IMR-90 (cell line): ENCODE data around the gene PIP4K2A. TPM values are rescaled to one million over a fixed set of nuclear protein-coding genes. Genes with fewer than 3 reads are reported as not detected.

Experiments used
- ATAC-seq: fragments of 200-7000 bp; cut with Tn5 transposase; 2 replicates; pipeline ENCODE4 v1.9.1; 2020; ENCODE audit warnings: low read depth, mild to moderate bottlenecking, moderate library complexity
- BruUV-seq: library from RNA; stranded (reverse); fragments of 400-500 nt; replicated peaks from 2 replicates; lab custom pipeline; 2021; lab: Mats Ljungman, UMichigan
- CTCF ChIA-PET: fragments of 300-600 bp; formaldehyde crosslinking; extraction: SDS; loops from one replicate; lab custom pipeline; 2021; ENCODE audit warnings: antibody characterized with exemption; lab: Yijun Ruan, JAX
- POLR2A ChIA-PET: fragments of 300-600 bp; sonication (Branson Sonifier 250); formaldehyde crosslinking; loops from one replicate; lab custom pipeline; 2022; ENCODE audit warnings: antibody characterized with exemption; ENCODE audit not compliant: unreplicated experiment; lab: Charles Lee
- DNase-seq: peaks from one replicate; pipeline ENCODE4 v3.0.0; 2013
- H2AFZ ChIP-seq: replicated peaks from 2 replicates; pipeline ENCODE3; 2013; ENCODE audit warnings: low read length, mild to moderate bottlenecking; ENCODE audit not compliant: poor library complexity
- H2AK5ac ChIP-seq: 2 replicates; pipeline ENCODE4 v1.6.1; 2013; ENCODE audit warnings: low read depth, low read length, inconsistent platforms
- H2AK9ac ChIP-seq: replicated peaks from 2 replicates; pipeline ENCODE3; 2013; ENCODE audit warnings: mild to moderate bottlenecking, low read depth, low read length, moderate library complexity; ENCODE audit not compliant: poor library complexity
- H2BK120ac ChIP-seq: 2 replicates; pipeline ENCODE4 v1.6.1; 2013; ENCODE audit warnings: low read depth, low read length, inconsistent platforms
- H2BK15ac ChIP-seq: 3 replicates; pipeline ENCODE4 v1.6.1; 2013; ENCODE audit warnings: low read depth, low read length, inconsistent platforms
- H2BK20ac ChIP-seq: 2 replicates; pipeline ENCODE4 v1.6.1; 2013; ENCODE audit warnings: low read depth, mild to moderate bottlenecking, inconsistent platforms, low read length, moderate library complexity
- H2BK5ac ChIP-seq: 2 replicates; pipeline ENCODE4 v1.6.1; 2013; ENCODE audit warnings: mild to moderate bottlenecking, low read depth, low read length, inconsistent platforms; ENCODE audit not compliant: poor library complexity, severe bottlenecking
- H3K14ac ChIP-seq: replicated peaks from 2 replicates; pipeline ENCODE4 v1.6.1; 2013; ENCODE audit warnings: low read depth, low read length, inconsistent platforms
- H3K18ac ChIP-seq: 2 replicates; pipeline ENCODE4 v1.6.1; 2013; ENCODE audit warnings: low read depth, low read length, control low read depth
- H3K23ac ChIP-seq: 2 replicates; pipeline ENCODE4 v1.6.1; 2013; ENCODE audit warnings: low read depth, low read length, inconsistent platforms
- H3K27ac ChIP-seq: 2 replicates; pipeline ENCODE4 v1.5.1; 2013; ENCODE audit warnings: mild to moderate bottlenecking, control low read depth, low read length; ENCODE audit not compliant: insufficient read depth
- H3K27me3 ChIP-seq: 2 replicates; pipeline ENCODE4 v1.6.1; 2013; ENCODE audit warnings: low read length; ENCODE audit not compliant: control insufficient read depth, insufficient read depth
- H3K36me3 ChIP-seq: 2 replicates; pipeline ENCODE4 v1.6.1; 2013; ENCODE audit warnings: low read length, mixed read lengths; ENCODE audit not compliant: control insufficient read depth, insufficient read depth
- H3K4ac ChIP-seq: 2 replicates; pipeline ENCODE4 v1.6.1; 2013; ENCODE audit warnings: low read depth, low read length, inconsistent platforms
- H3K4me1 ChIP-seq: 2 replicates; pipeline ENCODE4 v1.6.1; 2013; ENCODE audit warnings: low read length, mixed read lengths; ENCODE audit not compliant: control insufficient read depth, insufficient read depth
- H3K4me2 ChIP-seq: 2 replicates; pipeline ENCODE4 v1.6.1; 2013; ENCODE audit warnings: low read depth, mild to moderate bottlenecking, control low read depth, low read length, moderate library complexity
- H3K4me3 ChIP-seq: 2 replicates; pipeline ENCODE4 v1.5.1; 2013; ENCODE audit warnings: low read depth, mild to moderate bottlenecking, control low read depth, low read length, moderate library complexity; ENCODE audit not compliant: insufficient read depth
- H3K56ac ChIP-seq: 2 replicates; pipeline ENCODE4 v1.6.1; 2013; ENCODE audit warnings: low read length, inconsistent platforms; ENCODE audit not compliant: insufficient read depth; ENCODE audit errors: extremely low read depth
- H3K79me1 ChIP-seq, 2 experiments: 2 replicates each; pipeline ENCODE4 v1.6.1; 2013; ENCODE audit warnings: low read length in 2 of 2, inconsistent platforms in 1 of 2, low read depth in 1 of 2
- H3K9ac ChIP-seq: 2 replicates; pipeline ENCODE4 v1.6.1; 2013; ENCODE audit warnings: low read depth, low read length, control low read depth
- H3K9me1 ChIP-seq: 2 replicates; pipeline ENCODE4 v1.6.1; 2013; ENCODE audit warnings: low read length, inconsistent platforms; ENCODE audit not compliant: insufficient read depth
- H3K9me3 ChIP-seq: 2 replicates; pipeline ENCODE4 v1.6.1; 2013; ENCODE audit warnings: low read length; ENCODE audit not compliant: control insufficient read depth, insufficient read depth
- H4K20me1 ChIP-seq: 2 replicates; pipeline ENCODE4 v1.6.1; 2013; ENCODE audit warnings: low read length, inconsistent platforms; ENCODE audit not compliant: insufficient read depth
- H4K5ac ChIP-seq: 2 replicates; pipeline ENCODE4 v1.6.1; 2013; ENCODE audit warnings: mild to moderate bottlenecking, low read depth, low read length, control low read depth
- H4K8ac ChIP-seq, 2 experiments: 2 replicates each; pipeline ENCODE4 v1.6.1; 2013; ENCODE audit warnings: low read depth in 2 of 2, low read length in 2 of 2, control low read depth in 1 of 2, inconsistent platforms in 1 of 2
- H4K91ac ChIP-seq: 2 replicates; pipeline ENCODE4 v1.6.1; 2013; ENCODE audit warnings: low read depth, low read length, inconsistent platforms; ENCODE audit not compliant: insufficient read depth
- ELK1 ChIP-seq: fragments of 150-350 bp; IDR thresholded peaks from 2 replicates; pipeline ENCODE4 v1.6.1; 2016; ENCODE audit warnings: low read depth, mild to moderate bottlenecking, low read length, moderate library complexity, borderline replicate concordance
- RCOR1 ChIP-seq: IDR thresholded peaks from 2 replicates; pipeline ENCODE4 v1.6.1; 2012; ENCODE audit warnings: mild to moderate bottlenecking, low read length, improper control_type of control experiment; ENCODE audit not compliant: insufficient replicate concordance
- SMC3 ChIP-seq: fragments of 150-350 bp; IDR thresholded peaks from 2 replicates; pipeline ENCODE4 v1.6.1; 2016; ENCODE audit warnings: low read depth, mild to moderate bottlenecking, antibody characterized with exemption, low read length, moderate library complexity
- WGBS, 2 experiments: methylation state at CpG; one replicate each; pipeline versions ENCODE4 v1.1.5 to v1.1.7; 2013; ENCODE audit warnings: missing lambda C conversion rate in 2 of 2; ENCODE audit not compliant: insufficient read length in 1 of 2; ENCODE audit errors: extremely low coverage in 2 of 2; 5-methylcytosine and 5-hydroxymethylcytosine counted together
- dilution Hi-C: fragments of 300-500 bp; cut with HindIII; formaldehyde crosslinking; loops from one replicate; pipeline ENCODE4 v1.14.3; 2018; ENCODE audit warnings: low sequenced_read_pairs; ENCODE audit not compliant: unreplicated experiment
- in situ Hi-C: fragments of 300-500 bp; cut with MboI; formaldehyde crosslinking; loops from 3 replicates; pipeline ENCODE4 v1.14.3; 2019; ENCODE audit warnings: low sequenced_read_pairs, inconsistent platforms, mixed read lengths
- intact Hi-C: fragments of 100-400 bp; cut with micrococcal nuclease; formaldehyde crosslinking; loops from 2 replicates; pipeline ENCODE4 v1.10.0; 2022
- polyA plus RNA-seq, 3 experiments: library from polyadenylated mRNA; depleted of rRNA; stranded (reverse); fragments of >200 nt; gene quantifications; 2 replicates each; pipeline ENCODE4 v1.2.3, GENCODE V29; 2012; ENCODE audit warnings: low replicate concordance in 1 of 3
- total RNA-seq: library from RNA; depleted of rRNA; stranded (reverse); fragments of >200 nt; gene quantifications from 2 replicates; pipeline ENCODE4 v1.2.3, GENCODE V29; 2012

The PIP4K2A gene
- total and polyA plus RNA-seq, 2 of the 4 experiments (the other 2 are of a cell fraction) = 9.8 to 18.1 TPM

DNA sequence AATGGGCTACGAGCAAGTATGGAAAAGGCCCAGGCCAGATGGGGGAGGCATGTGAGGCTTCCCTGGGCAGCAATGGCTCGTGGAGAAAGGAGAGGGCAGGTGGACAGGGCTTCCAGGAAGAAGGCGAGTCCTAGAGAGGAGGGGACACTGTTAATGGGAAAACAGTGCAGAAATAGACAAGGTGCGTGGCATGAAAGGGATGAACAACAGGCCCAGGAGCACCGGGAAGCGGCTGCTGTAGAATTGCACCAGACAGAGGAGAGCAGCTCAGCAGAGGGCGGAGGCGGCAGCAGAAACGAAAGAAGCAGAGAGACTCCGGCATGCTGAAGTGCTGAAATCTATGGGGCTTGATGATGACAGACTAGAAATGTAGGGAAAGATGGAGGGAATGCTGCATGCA lies 102.1 kb downstream of the PIP4K2A start:
- Histone ChIP-seq H4K91ac (no peak overlapping the region), H4K20me1 (no peaks in the 10 kb centered on the region), H2BK15ac (no peak overlapping the region), H3K4me3 (no peak overlapping the region), H3K79me1 (peaks cover 38 to 68% of the 10 kb centered on the region in 2 experiments), H4K8ac (no peak overlapping the region), H3K56ac (no peak overlapping the region), H3K23ac (no peak overlapping the region), H3K18ac (no peak overlapping the region), H3K27ac (no peak overlapping the region), H3K9me3 (no peaks in the 10 kb centered on the region), H2AK9ac (no peak overlapping the region), H4K5ac (no peak overlapping the region), H3K14ac (no peak overlapping the region), H2BK5ac (no peak overlapping the region), H3K4me1 (no peaks in the 10 kb centered on the region), H3K9ac (no peak overlapping the region), H3K36me3 (peaks cover 3% of the 10 kb centered on the region; the same call in 1 of the 2 replicates), H3K4me2 (no peak overlapping the region), H3K27me3 (no peaks in the 10 kb centered on the region), H2AFZ (no peak overlapping the region), H3K4ac (no peak overlapping the region), H2AK5ac (no peak overlapping the region), H2BK20ac (no peak overlapping the region), H2BK120ac (no peak overlapping the region), H3K9me1 (peaks cover 14% of the 10 kb centered on the region; the same call in 1 of the 2 replicates)
- dilution Hi-C loops (no loop called here), intact Hi-C loops (no loop called here), in situ Hi-C loops (loop anchor here (25.0 kb wide), 1 partner anchor 1100 kb away; no protein-coding TSS in a partner anchor)
- DNase-seq (no peak), ATAC-seq (no peak)
- ChIA-PET CTCF (no interaction called here), POLR2A (no interaction called here)
- TF ChIP-seq RCOR1 = no peak
- no peak for TF ChIP-seq SMC3
- no peak for TF ChIP-seq ELK1
- WGBS, 2 experiments = 96% methylated on average over 9 of the region's 10 CpGs; no CpG with 5 or more reads in 1 of the 2 experiments
- no TSS peak for BruUV-seq
